Left lung (tissue), 10 donors: Measurements from ENCODE around the gene CCDC146. TPM values are rescaled to one million over a fixed set of nuclear protein-coding genes. Genes with fewer than 3 reads are reported as not detected.
"Not testable (repeated sequence)": the region's sequence is repeated elsewhere in the genome, so short reads cannot be mapped to it uniquely, and the experiment has no call there.

Experiments used
- ATAC-seq: fragments of 200-7000 bp; cut with Tn5 transposase; one replicate; pipeline ENCODE4 v1.9.1; 2020; ENCODE audit warnings: moderate library complexity
- DNase-seq, 4 donors: peaks; one replicate each; pipeline ENCODE4 v3.0.0-alpha.2; 2013 to 2020
- H3K27ac ChIP-seq, 2 donors: fragments of 200-600 bp; sonication (generic) in 1 of 2; one replicate each; pipeline versions ENCODE4 v1.5.0 to v1.8.0; 2020 to 2021
- H3K27me3 ChIP-seq, 2 donors: fragments of 200-600 bp; sonication (generic) in 1 of 2; one replicate each; pipeline versions ENCODE4 v1.5.0 to v1.8.0; 2020 to 2021
- H3K36me3 ChIP-seq, 2 donors: fragments of 200-600 bp; sonication (generic) in 1 of 2; one replicate each; pipeline versions ENCODE4 v1.5.0 to v1.8.0; 2020 to 2021
- H3K4me1 ChIP-seq, 2 donors: fragments of 200-600 bp; one replicate each; pipeline ENCODE4 v1.8.0; 2021
- H3K4me3 ChIP-seq, 2 donors: fragments of 200-600 bp; sonication (generic) in 1 of 2; one replicate each; pipeline versions ENCODE4 v1.5.0 to v1.8.0; 2020 to 2021; ENCODE audit warnings: mild to moderate bottlenecking in 1 of 2
- H3K9me3 ChIP-seq, 2 donors: fragments of 200-600 bp; sonication (generic) in 1 of 2; one replicate each; pipeline versions ENCODE4 v1.5.0 to v1.8.0; 2020 to 2021
- CTCF ChIP-seq, 2 donors: fragments of 200-600 bp; sonication (generic) in 1 of 2; IDR thresholded peaks; one replicate each; pipeline versions ENCODE4 v1.5.0 to v1.8.0; 2021; ENCODE audit warnings: antibody characterized with exemption in 2 of 2
- intact Hi-C, 2 donors: fragments of 100-400 bp; cut with DNase I; formaldehyde crosslinking; loops; one replicate each; pipeline versions ENCODE4 v1.11.2 to v1.14.2; 2022
- polyA plus RNA-seq, 6 donors: library from polyadenylated mRNA; unstranded; fragments of 120-200 nt; gene quantifications; one replicate each; pipeline ENCODE4 v1.2.1, GENCODE V29; 2013; ENCODE audit not compliant: insufficient read length in 6 of 6
- total RNA-seq, 2 donors: library from RNA; stranded (reverse); fragmentation: NEBNext Ultra II Directional; extraction: Animal tissue kit (Norgen Biotek cat#: 25700); gene quantifications; one replicate each; pipeline ENCODE4 v1.2.1, GENCODE V29; 2021
- donor health status: DM: no; HTN: yes; CAD: no.
- donor health status: DM: no; HTN: no; CAD: no.

Gene CCDC146
- total and polyA plus RNA-seq, 8 donors: 3.9 to 29.8 (median 18.7) TPM

- intact Hi-C loops, H3K9me3 ChIP-seq, H3K27ac ChIP-seq, ATAC-seq, H3K27me3 ChIP-seq, DNase-seq, H3K36me3 ChIP-seq, H3K4me3 ChIP-seq: not testable (repeated sequence)
- peaks cover 3 to 12% of the 10 kb centered on the region in 2 donors for H3K4me1 ChIP-seq
These were observed 33.4 kb downstream of the CCDC146 start for GRCh38 chr7:77155601-77156377.

GRCh38 chr7:77157034-77157433 lies 34.6 kb downstream of the CCDC146 start:
- ATAC-seq: peak; percentile 27

GRCh38 chr7:77157446-77157845 lies 35.0 kb downstream of the CCDC146 start:
- H3K9me3 ChIP-seq: no peaks in the 10 kb centered on the region
- H3K36me3 ChIP-seq: no peaks in the 10 kb centered on the region
- intact Hi-C loops: no loop called here
- H3K4me1 ChIP-seq: peaks cover 3 to 12% of the 10 kb centered on the region in 2 donors
- no peaks in the 10 kb centered on the region for H3K27me3 ChIP-seq
- no peak for DNase-seq
- TF ChIP-seq CTCF (IDR thresholded peaks at IDR 0.05): no peak
- peak overlapping the region in 1 of 2 donors; percentile 74 for H3K27ac ChIP-seq
- ATAC-seq: peak; percentile 62
- no peak overlapping the region for H3K4me3 ChIP-seq

More at GRCh38 chr7:77157034-77157433, 34.6 kb downstream of the CCDC146 start:
- peaks cover 3 to 12% of the 10 kb centered on the region in 2 donors for H3K4me1 ChIP-seq
- H3K4me3 ChIP-seq, H3K9me3 ChIP-seq, H3K27me3 ChIP-seq, H3K36me3 ChIP-seq, DNase-seq, intact Hi-C loops: not testable (repeated sequence)
- H3K27ac ChIP-seq: peak overlapping the region in 1 of 2 donors; percentile 74

- H3K4me1 ChIP-seq, ATAC-seq, H3K27me3 ChIP-seq, intact Hi-C loops, H3K9me3 ChIP-seq, H3K36me3 ChIP-seq, DNase-seq, H3K4me3 ChIP-seq, H3K27ac ChIP-seq: not testable (repeated sequence)
These were observed 48.7 kb downstream of the CCDC146 start for GRCh38 chr7:77171073-77171472.

- H3K4me3 ChIP-seq, H3K9me3 ChIP-seq, H3K27ac ChIP-seq, intact Hi-C loops, H3K4me1 ChIP-seq, H3K27me3 ChIP-seq, ATAC-seq, DNase-seq, H3K36me3 ChIP-seq: not testable (repeated sequence)
These were observed 50.2 kb downstream of the CCDC146 start for GRCh38 chr7:77172437-77173172.

- H3K4me1 ChIP-seq, ATAC-seq, H3K27ac ChIP-seq, intact Hi-C loops, H3K27me3 ChIP-seq, H3K36me3 ChIP-seq, H3K4me3 ChIP-seq, H3K9me3 ChIP-seq, DNase-seq: not testable (repeated sequence)
These were observed 52.0 kb downstream of the CCDC146 start for GRCh38 chr7:77174418-77174817.

- ATAC-seq, DNase-seq, H3K4me1 ChIP-seq, H3K9me3 ChIP-seq, H3K27ac ChIP-seq, intact Hi-C loops, H3K27me3 ChIP-seq, H3K36me3 ChIP-seq, H3K4me3 ChIP-seq: not testable (repeated sequence)
These were observed 52.9 kb downstream of the CCDC146 start for GRCh38 chr7:77175274-77175800.

- intact Hi-C loops, H3K27ac ChIP-seq, H3K27me3 ChIP-seq, H3K4me1 ChIP-seq, H3K36me3 ChIP-seq, H3K4me3 ChIP-seq, DNase-seq, H3K9me3 ChIP-seq: not testable (repeated sequence)
- ATAC-seq: peak; percentile 70
These were observed 55.0 kb downstream of the CCDC146 start for GRCh38 chr7:77177321-77177904.

- intact Hi-C loops: not testable (repeated sequence)
These were observed 55.6 kb downstream of the CCDC146 start for GRCh38 chr7:77178024-77178423.

More at GRCh38 chr7:77178024-77178423, 55.6 kb downstream of the CCDC146 start:
- not testable (repeated sequence) for H3K36me3 ChIP-seq, H3K9me3 ChIP-seq, H3K27me3 ChIP-seq, H3K27ac ChIP-seq, H3K4me3 ChIP-seq, ATAC-seq, DNase-seq, H3K4me1 ChIP-seq
